Measurements from ENCODE around the gene LAMA5.

DNA sequence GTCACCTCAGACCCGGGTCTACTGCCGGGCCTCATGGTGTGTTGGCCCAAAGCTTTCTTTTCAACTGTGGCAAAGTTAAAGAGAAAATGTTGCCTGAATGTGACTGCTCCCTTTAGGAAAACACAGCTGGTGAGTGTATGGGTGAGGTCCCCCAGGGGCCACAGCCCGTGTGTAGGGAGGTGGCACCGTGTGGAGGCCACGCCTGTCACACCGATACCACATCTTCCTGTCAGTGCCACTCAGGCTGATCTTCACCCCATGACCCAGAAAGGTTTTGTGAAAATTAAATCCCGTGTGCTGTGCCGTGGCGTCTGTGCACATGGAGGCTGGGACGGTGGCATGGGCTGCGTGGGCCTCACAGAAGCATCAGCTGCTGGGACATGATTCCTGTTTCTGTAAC, 75.0 kb downstream of the LAMA5 start:
- no peak for TF ChIP-seq POLR2A (IDR thresholded peaks at IDR 0.05)
- TF ChIP-seq, protein P1, sequence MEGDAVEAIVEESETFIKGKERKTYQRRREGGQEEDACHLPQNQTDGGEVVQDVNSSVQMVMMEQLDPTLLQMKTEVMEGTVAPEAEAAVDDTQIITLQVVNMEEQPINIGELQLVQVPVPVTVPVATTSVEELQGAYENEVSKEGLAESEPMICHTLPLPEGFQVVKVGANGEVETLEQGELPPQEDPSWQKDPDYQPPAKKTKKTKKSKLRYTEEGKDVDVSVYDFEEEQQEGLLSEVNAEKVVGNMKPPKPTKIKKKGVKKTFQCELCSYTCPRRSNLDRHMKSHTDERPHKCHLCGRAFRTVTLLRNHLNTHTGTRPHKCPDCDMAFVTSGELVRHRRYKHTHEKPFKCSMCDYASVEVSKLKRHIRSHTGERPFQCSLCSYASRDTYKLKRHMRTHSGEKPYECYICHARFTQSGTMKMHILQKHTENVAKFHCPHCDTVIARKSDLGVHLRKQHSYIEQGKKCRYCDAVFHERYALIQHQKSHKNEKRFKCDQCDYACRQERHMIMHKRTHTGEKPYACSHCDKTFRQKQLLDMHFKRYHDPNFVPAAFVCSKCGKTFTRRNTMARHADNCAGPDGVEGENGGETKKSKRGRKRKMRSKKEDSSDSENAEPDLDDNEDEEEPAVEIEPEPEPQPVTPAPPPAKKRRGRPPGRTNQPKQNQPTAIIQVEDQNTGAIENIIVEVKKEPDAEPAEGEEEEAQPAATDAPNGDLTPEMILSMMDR (IDR thresholded peaks at IDR 0.05): no peak

All from stomach (tissue), 4 donors.